Psoas muscle (tissue), 8 donors: Measurements from ENCODE around the gene SRRM3. TPM values are rescaled to one million over a fixed set of nuclear protein-coding genes. Genes with fewer than 3 reads are reported as not detected.
"Not testable (repeated sequence)": the region's sequence is repeated elsewhere in the genome, so short reads cannot be mapped to it uniquely, and the experiment has no call there.

ENCODE experiments used
- ATAC-seq, 4 donors: fragments of 200-7000 bp; cut with Tn5 transposase; one replicate each; pipeline ENCODE4 v1.9.1; 2020; ENCODE audit warnings: moderate library complexity in 3 of 4, mild to moderate bottlenecking in 2 of 4
- DNase-seq, 2 donors: peaks; one replicate each; pipeline ENCODE4 v3.0.0-alpha.2; 2020
- H3K27ac ChIP-seq: fragments of 200-600 bp; one replicate; pipeline ENCODE4 v1.8.0; 2022
- H3K27me3 ChIP-seq, 3 donors: fragments of 200-600 bp in 1 of 3; one replicate each; pipeline versions ENCODE4 v1.6.1 to v1.8.0; 2013 to 2022; ENCODE audit warnings: low read length in 2 of 3, mild to moderate bottlenecking in 2 of 3, moderate library complexity in 1 of 3; ENCODE audit not compliant: insufficient read depth in 3 of 3
- H3K36me3 ChIP-seq, 2 donors: fragments of 200-600 bp in 1 of 2; one replicate each; pipeline versions ENCODE4 v1.6.1 to v1.8.0; 2013 to 2022; ENCODE audit warnings: low read depth in 1 of 2, mild to moderate bottlenecking in 1 of 2, moderate library complexity in 1 of 2; ENCODE audit not compliant: insufficient read depth in 1 of 2
- H3K4me1 ChIP-seq: fragments of 200-600 bp; one replicate; pipeline ENCODE4 v1.8.0; 2022
- H3K4me3 ChIP-seq: fragments of 200-600 bp; one replicate; pipeline ENCODE4 v1.8.0; 2022; ENCODE audit warnings: mild to moderate bottlenecking
- H3K9me3 ChIP-seq: fragments of 200-600 bp; one replicate; pipeline ENCODE4 v1.8.0; 2022
- CTCF ChIP-seq: fragments of 200-600 bp; IDR thresholded peaks from one replicate; pipeline ENCODE4 v1.8.0; 2022; ENCODE audit warnings: antibody characterized with exemption
- WGBS, 3 donors: extraction: QIAGEN DNeasy Blood & Tissue Kit; methylation state at CpG; one replicate each; pipeline versions ENCODE4 v1.1.6 to v1.1.7; 2013; 5-methylcytosine and 5-hydroxymethylcytosine counted together
- intact Hi-C, 2 donors: fragments of 100-400 bp; cut with DNase I; formaldehyde crosslinking; loops; one replicate each; pipeline versions ENCODE4 v1.11.0 to v1.14.2; 2022
- long read RNA-seq, 2 donors: library from polyadenylated mRNA; unstranded; transcript quantifications; one replicate each; pipeline ENCODE4 v2.0.0, GENCODE V29; 2021
- polyA plus RNA-seq, 3 donors: library from polyadenylated mRNA; stranded (reverse); fragments of 200-250 nt; gene quantifications; one replicate each; pipeline ENCODE4 v1.2.3, GENCODE V29; 2013
- total RNA-seq, 4 donors: library from RNA; stranded (reverse); fragmentation: NEBNext Ultra II Directional in 2 of 4; extraction: Animal tissue kit (Norgen Biotek cat#: 25700) in 2 of 4; gene quantifications; one replicate each; pipeline versions ENCODE4 v1.2.1 to v1.2.4, GENCODE V29; 2021 to 2023
- donor health status: healthy with polysubstance abuse.
- donor health status: DM: no; HTN: no; CAD: no; lungs with moderate emphysema.
- donor health status: Bipolar disorder and iron deficiency.
- donor health status: healthy.
- donor health status: DM: yes; HTN: yes; CAD: no.
- donor health status: DM: no; HTN: no; CAD: no.
- donor health status: DM: no; HTN: no; CAD: no.
- donor health status: DM: yes; HTN: yes; CAD: no.

The SRRM3 gene
- total RNA-seq, result 1 to 10 TPM in 2 of 4 donors, under 1 TPM in 2; 0.66 to 1.9 (median 1.1) TPM
- 1 to 10 TPM in 1 of 3 donors, under 1 TPM in 2; 0.48 to 5.4 (median 0.49) TPM for polyA plus RNA-seq
- long read RNA-seq, donor 1, partial matches to known transcripts, result 2 of 3 reads
- long read RNA-seq, donor 1, other reads (novel, unspliced or antisense), result 1 of 3 reads
- long read RNA-seq, donor 2, partial matches to known transcripts, result 1 of 2 reads
- long read RNA-seq, donor 2, other reads (novel, unspliced or antisense), result 1 of 2 reads

- Histone ChIP-seq H3K4me1 (no peaks in the 10 kb centered on the region), H3K4me3 (no peak within 1 kb of the TSS), H3K9me3 (no peaks in the 10 kb centered on the region), H3K27me3 (peaks cover 0 to 59% (median 10%) of the 10 kb centered on the region in 3 donors), H3K27ac (no peak within 1 kb of the TSS), H3K36me3 (no peaks in the 10 kb centered on the region)
- peak; percentile 31 for TF ChIP-seq CTCF
- peak; percentile 76 to 85 for DNase-seq
- 1 to 3% (median 3%) methylated on average over 14 to 54 of the region's 57 CpGs for WGBS, 3 donors
- ATAC-seq, result peak; percentile 69 to 87 (median 82)
- intact Hi-C loops, result no loop called here
Measured at GRCh38 chr7:76201732-76202665, at the start of gene SRRM3. Gene SRRM3, plus strand, starts transcription at chr7:76201896. Its CDS starts 33,171 bp downstream, at chr7:76235067.

GRCh38 chr7:76151932-76152331 lies 49.8 kb upstream of the SRRM3 start:
- no peak overlapping the region for H3K4me3 ChIP-seq
- no peaks in the 10 kb centered on the region for H3K4me1 ChIP-seq
- TF ChIP-seq CTCF, result no peak
- ATAC-seq (no peak), DNase-seq (no peak)
- H3K36me3 ChIP-seq, result no peaks in the 10 kb centered on the region
- H3K27me3 ChIP-seq, result peaks cover 0 to 2% (median 0%) of the 10 kb centered on the region in 3 donors
- intact Hi-C loops, result no loop called here
- no peak overlapping the region for H3K27ac ChIP-seq
- 71 to 86% (median 80%) methylated on average over 5 of the region's 5 CpGs for WGBS, 3 donors
- no peaks in the 10 kb centered on the region for H3K9me3 ChIP-seq

- WGBS, 3 donors, result 53 to 61% (median 59%) methylated on average over 5 of the region's 5 CpGs
- H3K9me3 ChIP-seq, H3K36me3 ChIP-seq, H3K4me3 ChIP-seq, DNase-seq, H3K27me3 ChIP-seq, H3K27ac ChIP-seq, ATAC-seq, H3K4me1 ChIP-seq, intact Hi-C loops: not testable (repeated sequence)
Measured at GRCh38 chr7:76153571-76154230, 48.0 kb upstream of the SRRM3 start.

GRCh38 chr7:76155938-76156337 lies 45.8 kb upstream of the SRRM3 start:
- no peaks in the 10 kb centered on the region for H3K36me3 ChIP-seq
- intact Hi-C loops, result no loop called here
- H3K9me3 ChIP-seq, result no peaks in the 10 kb centered on the region
- WGBS, 3 donors, result 60 to 69% (median 64%) methylated on average over 6 of the region's 6 CpGs
- DNase-seq, result peak; percentile 66 to 79
- H3K27ac ChIP-seq, result no peak overlapping the region
- H3K4me3 ChIP-seq, result no peak overlapping the region
- H3K4me1 ChIP-seq, result no peaks in the 10 kb centered on the region
- no peak for TF ChIP-seq CTCF
- peak in 1 of 4 donors; percentile 45 for ATAC-seq
- H3K27me3 ChIP-seq, result no peaks in the 10 kb centered on the region

GRCh38 chr7:76156992-76157685 lies 44.6 kb upstream of the SRRM3 start:
- H3K36me3 ChIP-seq, H3K4me3 ChIP-seq, H3K27ac ChIP-seq, H3K4me1 ChIP-seq, DNase-seq, intact Hi-C loops, H3K27me3 ChIP-seq, ATAC-seq, H3K9me3 ChIP-seq: not testable (repeated sequence)
- WGBS, 3 donors, result 81 to 85% (median 85%) methylated on average over 2 of the region's 2 CpGs

- H3K27me3 ChIP-seq, ATAC-seq, H3K4me1 ChIP-seq, H3K4me3 ChIP-seq, intact Hi-C loops, H3K27ac ChIP-seq, H3K36me3 ChIP-seq, DNase-seq, H3K9me3 ChIP-seq: not testable (repeated sequence)
- WGBS, 3 donors, result 88 to 94% (median 90%) methylated on average over 10 of the region's 10 CpGs
Measured at GRCh38 chr7:76158416-76158815, 43.3 kb upstream of the SRRM3 start.

GRCh38 chr7:76162416-76163170 lies 39.1 kb upstream of the SRRM3 start:
- H3K27ac ChIP-seq, H3K27me3 ChIP-seq, H3K36me3 ChIP-seq, ATAC-seq, H3K9me3 ChIP-seq, intact Hi-C loops, H3K4me3 ChIP-seq, DNase-seq, H3K4me1 ChIP-seq: not testable (repeated sequence)
- 86 to 92% (median 88%) methylated on average over 10 of the region's 10 CpGs for WGBS, 3 donors
